ENCODE results near the gene PMPCA. TPM values are rescaled to one million over a fixed set of nuclear protein-coding genes. Genes with fewer than 3 reads are reported as not detected.

PMPCA gene
- total RNA-seq, 1 experiment from 2014 or later: 94.5 TPM

GRCh38 chr9:136362450-136362784 is 48.0 kb upstream of the PMPCA start:
- H2BK15ac ChIP-seq (ENCODE audit: low read depth, low read length): no peak overlapping the region
- Mint-ChIP-seq H3K27me3 (ENCODE audit: low read depth) (peaks cover 1% of the 10 kb centered on the region; the same call in 1 of the 2 replicates), H3K4me1 (peaks cover 3 to 5% of the 10 kb centered on the region in 2 experiments; a peak in 1 of 4 replicates), H3K36me3 (ENCODE audit: insufficient read depth in 1 of 3, low read depth in 3 of 3) (peaks cover 0 to 10% (median 0%) of the 10 kb centered on the region in 3 experiments; a peak in 3 of 7 replicates), H3K9me3 (no peaks in the 10 kb centered on the region), H3K4me3 (peak overlapping the region; percentile 82 to 87; a peak in 4 of 5 replicates), H3K27ac (peak overlapping the region in 1 of 3 experiments; percentile 35; a peak in 1 of 7 replicates)
- no peak overlapping the region for H2BK12ac ChIP-seq (ENCODE audit: insufficient read length, low read depth, low read length)
- TF ChIP-seq, protein P1, sequence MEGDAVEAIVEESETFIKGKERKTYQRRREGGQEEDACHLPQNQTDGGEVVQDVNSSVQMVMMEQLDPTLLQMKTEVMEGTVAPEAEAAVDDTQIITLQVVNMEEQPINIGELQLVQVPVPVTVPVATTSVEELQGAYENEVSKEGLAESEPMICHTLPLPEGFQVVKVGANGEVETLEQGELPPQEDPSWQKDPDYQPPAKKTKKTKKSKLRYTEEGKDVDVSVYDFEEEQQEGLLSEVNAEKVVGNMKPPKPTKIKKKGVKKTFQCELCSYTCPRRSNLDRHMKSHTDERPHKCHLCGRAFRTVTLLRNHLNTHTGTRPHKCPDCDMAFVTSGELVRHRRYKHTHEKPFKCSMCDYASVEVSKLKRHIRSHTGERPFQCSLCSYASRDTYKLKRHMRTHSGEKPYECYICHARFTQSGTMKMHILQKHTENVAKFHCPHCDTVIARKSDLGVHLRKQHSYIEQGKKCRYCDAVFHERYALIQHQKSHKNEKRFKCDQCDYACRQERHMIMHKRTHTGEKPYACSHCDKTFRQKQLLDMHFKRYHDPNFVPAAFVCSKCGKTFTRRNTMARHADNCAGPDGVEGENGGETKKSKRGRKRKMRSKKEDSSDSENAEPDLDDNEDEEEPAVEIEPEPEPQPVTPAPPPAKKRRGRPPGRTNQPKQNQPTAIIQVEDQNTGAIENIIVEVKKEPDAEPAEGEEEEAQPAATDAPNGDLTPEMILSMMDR (conservative IDR thresholded peaks at IDR 0.05): no peak
- no peak for DNase-seq
- H3K23me2 ChIP-seq (ENCODE audit: insufficient read length, low read depth, low read length, poor library complexity, severe bottlenecking): no peaks in the 10 kb centered on the region
- no peak overlapping the region for H4K91ac ChIP-seq (ENCODE audit: insufficient read length, low read depth, low read length)
- H3K4me1 ChIP-seq (ENCODE audit: insufficient read depth, low read length): no peaks in the 10 kb centered on the region
- H2BK20ac ChIP-seq (ENCODE audit: low read depth, low read length, poor library complexity, severe bottlenecking): no peak overlapping the region
- H4K8ac ChIP-seq (replicated peaks; ENCODE audit: insufficient read length, low read depth, low read length): no peak overlapping the region
- H2AFZ ChIP-seq (ENCODE audit: low read length): no peak overlapping the region
- no peak overlapping the region for H2BK120ac ChIP-seq (ENCODE audit: low read depth, low read length, poor library complexity, severe bottlenecking)
- H3K79me2 ChIP-seq (ENCODE audit: insufficient read depth, low read length): no peaks in the 10 kb centered on the region
- H3K9ac ChIP-seq (ENCODE audit: extremely low read depth, insufficient read length, low read length): no peak overlapping the region
- H3K9me3 ChIP-seq (ENCODE audit: control insufficient read depth, low read depth, low read length): no peaks in the 10 kb centered on the region
- no peak overlapping the region for H2AK5ac ChIP-seq (ENCODE audit: insufficient read length, low read length)
- no peak overlapping the region for H3K14ac ChIP-seq (ENCODE audit: insufficient read depth, low read length)
- H3T11ph ChIP-seq (ENCODE audit: low read length): no peak overlapping the region
- no peak overlapping the region for H3K23ac ChIP-seq (ENCODE audit: insufficient read length, low read depth, low read length)
- no CpG with 5 or more reads among the region's 6 CpGs for WGBS (ENCODE audit: extremely low coverage, insufficient read length, low lambda C conversion rate)
- H4K5ac ChIP-seq (ENCODE audit: insufficient read length, low read depth, low read length): no peak overlapping the region
- no peaks in the 10 kb centered on the region for H4K20me1 ChIP-seq (ENCODE audit: control insufficient read depth, insufficient read depth, insufficient read length)
- H3K18ac ChIP-seq (ENCODE audit: insufficient read length, low read depth, low read length): no peak overlapping the region
- no peak overlapping the region for H3K56ac ChIP-seq (ENCODE audit: insufficient read length, low read depth, low read length)
- H3K27ac ChIP-seq (ENCODE audit: insufficient read length, low read depth, low read length): no peak overlapping the region
- H3K4ac ChIP-seq (ENCODE audit: low read depth, low read length): no peak overlapping the region
- no peak overlapping the region for H3K4me2 ChIP-seq (ENCODE audit: insufficient read depth, insufficient read length, low read length)
- no peaks in the 10 kb centered on the region for H3K79me1 ChIP-seq (ENCODE audit: insufficient read depth, low read depth, low read length, poor library complexity, severe bottlenecking)
- H2BK5ac ChIP-seq (ENCODE audit: insufficient read length, low read length): no peak overlapping the region
- H3K27me3 ChIP-seq (ENCODE audit: insufficient read depth, low read length): no peaks in the 10 kb centered on the region
